GM23338 (cell line): Measurements from ENCODE around the gene GPR34. TPM values are rescaled to one million over a fixed set of nuclear protein-coding genes. Genes with fewer than 3 reads are reported as not detected.

Experiments
- ATAC-seq: fragments of 200-7000 bp; cut with Tn5 transposase; 3 replicates; pipeline ENCODE4 v1.9.1; 2020
- DNase-seq: peaks from one replicate; pipeline ENCODE4 v3.0.0-alpha.2; 2015; ENCODE audit warnings: low spot score
- H2AFZ ChIP-seq: fragments of 200-600 bp; sonication (generic); 2 replicates; pipeline ENCODE4 v1.8.0; 2016; ENCODE audit warnings: antibody characterized with exemption, mild to moderate bottlenecking, moderate library complexity
- H3F3A ChIP-seq: fragments of 200-600 bp; sonication (generic); replicated peaks from 2 replicates; pipeline ENCODE4 v1.8.0; 2017; ENCODE audit warnings: antibody characterized with exemption, mixed run types, low read depth
- H3K27ac ChIP-seq: fragments of 200-600 bp; sonication (generic); 2 replicates; pipeline ENCODE4 v1.6.1; 2016; ENCODE audit warnings: low read depth
- H3K27me3 ChIP-seq: fragments of 200-600 bp; sonication (generic); 2 replicates; pipeline ENCODE4 v1.8.0; 2016; ENCODE audit warnings: mild to moderate bottlenecking, mixed run types, moderate library complexity; ENCODE audit not compliant: insufficient read depth
- H3K36me3 ChIP-seq: fragments of 200-600 bp; sonication (generic); 2 replicates; pipeline ENCODE4 v1.8.0; 2016; ENCODE audit warnings: mild to moderate bottlenecking; ENCODE audit not compliant: insufficient read depth
- H3K4me1 ChIP-seq: fragments of 200-600 bp; sonication (generic); 2 replicates; pipeline ENCODE4 v1.8.0; 2016; ENCODE audit warnings: mild to moderate bottlenecking, moderate library complexity; ENCODE audit not compliant: insufficient read depth
- H3K4me2 ChIP-seq: fragments of 200-600 bp; sonication (generic); 2 replicates; pipeline ENCODE4 v1.7.1; 2017; ENCODE audit warnings: mixed run types
- H3K4me3 ChIP-seq: fragments of 200-600 bp; sonication (generic); 2 replicates; pipeline ENCODE4 v1.6.1; 2016; ENCODE audit warnings: mixed run types
- H3K79me2 ChIP-seq: fragments of 200-600 bp; sonication (generic); replicated peaks from 2 replicates; pipeline ENCODE4 v1.8.0; 2017; ENCODE audit warnings: mild to moderate bottlenecking; ENCODE audit not compliant: insufficient read depth
- H3K9me2 ChIP-seq: fragments of 200-600 bp; sonication (generic); 2 replicates; pipeline ENCODE4 v1.8.0; 2017; ENCODE audit not compliant: insufficient read depth
- H4K20me1 ChIP-seq: fragments of 200-600 bp; sonication (generic); replicated peaks from 2 replicates; pipeline ENCODE4 v1.8.0; 2017; ENCODE audit warnings: mild to moderate bottlenecking; ENCODE audit not compliant: insufficient read depth
- H3K27ac Mint-ChIP-seq: 2 replicates; pipeline ENCODE4 v1.8.0; 2020; ENCODE audit warnings: inconsistent platforms, mild to moderate bottlenecking, moderate library complexity, mixed read lengths
- H3K27me3 Mint-ChIP-seq: 3 replicates; pipeline ENCODE4 v1.8.0; 2022; ENCODE audit warnings: low read depth, mild to moderate bottlenecking, moderate library complexity, mixed read lengths, inconsistent platforms; ENCODE audit not compliant: insufficient read depth, poor library complexity
- H3K36me3 Mint-ChIP-seq: 3 replicates; pipeline ENCODE4 v1.8.0; 2021; ENCODE audit warnings: low read depth, mild to moderate bottlenecking, inconsistent platforms, moderate library complexity, mixed read lengths
- H3K4me1 Mint-ChIP-seq: 3 replicates; pipeline ENCODE4 v1.8.0; 2020; ENCODE audit warnings: mild to moderate bottlenecking, inconsistent platforms, mixed read lengths
- H3K4me3 Mint-ChIP-seq: 3 replicates; pipeline ENCODE4 v1.8.0; 2021; ENCODE audit warnings: moderate library complexity, mild to moderate bottlenecking, inconsistent platforms, mixed read lengths
- H3K9me3 Mint-ChIP-seq: 3 replicates; pipeline ENCODE4 v1.8.0; 2020; ENCODE audit warnings: moderate library complexity, mild to moderate bottlenecking, inconsistent platforms, mixed read lengths
- CTCF ChIP-seq, 2 experiments: fragments of 200-600 bp in 1 of 2; sonication (generic) in 1 of 2; conservative IDR thresholded peaks; 2 replicates each; pipeline versions ENCODE4 v1.5.1 to v1.6.1; 2016 to 2017; ENCODE audit warnings: antibody characterized with exemption in 2 of 2, low read depth in 2 of 2, mild to moderate bottlenecking in 2 of 2, moderate library complexity in 1 of 2
- ETS1 ChIP-seq: IDR thresholded peaks from 2 replicates; pipeline ENCODE4 v1.6.1; 2016; ENCODE audit warnings: antibody characterized with exemption
- JUNB ChIP-seq: IDR thresholded peaks from one replicate; pipeline ENCODE4 v1.6.1; 2016; ENCODE audit warnings: antibody characterized with exemption; ENCODE audit not compliant: unreplicated experiment
- NANOG ChIP-seq: IDR thresholded peaks from 2 replicates; pipeline ENCODE4 v1.6.1; 2016; ENCODE audit warnings: antibody characterized with exemption, borderline replicate concordance
- POLR2AphosphoS5 ChIP-seq: IDR thresholded peaks from 2 replicates; pipeline ENCODE4 v1.6.1; 2016; ENCODE audit warnings: antibody characterized with exemption, low read depth
- ZNF331 ChIP-seq: fragments of 250-450 bp; sonication (Bioruptor Pico); IDR thresholded peaks from 2 replicates; pipeline ENCODE4 v1.5.0; 2020; ENCODE audit warnings: low read depth, mild to moderate bottlenecking, moderate library complexity
- polyA plus RNA-seq: library from polyadenylated mRNA; unstranded; fragments of >200 nt; fragmentation: Nextera tagmentation; extraction: Ambion mirVana; gene quantifications from 2 replicates; pipeline ENCODE4 v1.2.1, GENCODE V29; 2016
- small RNA-seq: library from RNA; depleted of rRNA; stranded (forward); fragments of <200 nt; gene quantifications from one replicate; pipeline ENCODE3, GENCODE V24; 2014; ENCODE audit warnings: low replicate concordance
- total RNA-seq: library from RNA; depleted of rRNA; stranded (reverse); fragments of >200 nt; shearing (Covaris generic); gene quantifications from 2 replicates; pipeline ENCODE4 v1.2.3, GENCODE V29; 2014; rRNA removed

The GPR34 gene
- total and polyA plus RNA-seq, 2 experiments from 2014 or later, result 0.55 TPM; not detected in 1

GRCh38 chrX:41734530-41734929 is 45.8 kb downstream of the GPR34 start:
- 0 out of 2 replicates have a peak, but pooled peaks cover 3% of the 10 kb centered on the region for H3K4me1 ChIP-seq
- no peaks in the 10 kb centered on the region for H3K9me3 Mint-ChIP-seq
- peak; percentile 53 for ATAC-seq

GRCh38 chrX:41737065-41737464 is 48.3 kb downstream of the GPR34 start:
- Histone ChIP-seq H4K20me1 (no peaks in the 10 kb centered on the region), H3K27ac (no peak overlapping the region), H3K4me2 (no peak overlapping the region), H2AFZ (no peak overlapping the region), H3K27me3 (no peaks in the 10 kb centered on the region), H3K36me3 (no peaks in the 10 kb centered on the region), H3K79me2 (no peaks in the 10 kb centered on the region), H3K4me1 (peaks cover 10% of the 10 kb centered on the region; the same call in 1 of the 2 replicates), H3K9me2 (no peaks in the 10 kb centered on the region), H3F3A (no peaks in the 10 kb centered on the region), H3K4me3 (no peak overlapping the region)
- Mint-ChIP-seq H3K4me3 (no peak overlapping the region), H3K27me3 (peaks cover 4% of the 10 kb centered on the region), H3K36me3 (peaks cover 2% of the 10 kb centered on the region; the same call in 1 of the 3 replicates), H3K4me1 (peaks cover 30% of the 10 kb centered on the region), H3K27ac (no peak overlapping the region), H3K9me3 (no peaks in the 10 kb centered on the region)
- ATAC-seq (no peak), DNase-seq (no peak)
- TF ChIP-seq POLR2AphosphoS5, result no peak

More at GRCh38 chrX:41734530-41734929, 45.8 kb downstream of the GPR34 start:
- no peak overlapping the region for H3K4me3 ChIP-seq
- H3K27ac Mint-ChIP-seq, result no peak overlapping the region
- H3K4me3 Mint-ChIP-seq, result no peak overlapping the region
- H3K79me2 ChIP-seq, result no peaks in the 10 kb centered on the region
- H3K27me3 ChIP-seq, result no peaks in the 10 kb centered on the region
- H3K4me2 ChIP-seq, result no peak overlapping the region
- H4K20me1 ChIP-seq, result no peaks in the 10 kb centered on the region
- H3K27ac ChIP-seq, result no peak overlapping the region
- no peaks in the 10 kb centered on the region for H3K36me3 ChIP-seq
- H3K27me3 Mint-ChIP-seq, result peaks cover 4% of the 10 kb centered on the region
- no peak overlapping the region for H2AFZ ChIP-seq
- no peak for TF ChIP-seq ZNF331
- TF ChIP-seq CTCF (conservative IDR thresholded peaks at IDR 0.05; ENCODE audit: low read depth in 2 of 2), result peak; percentile 51 to 63
- no peaks in the 10 kb centered on the region for H3F3A ChIP-seq
- no peaks in the 10 kb centered on the region for H3K9me2 ChIP-seq
- DNase-seq, result peak; percentile 37
- H3K4me1 Mint-ChIP-seq, result peaks cover 17% of the 10 kb centered on the region
- H3K36me3 Mint-ChIP-seq, result peaks cover 2% of the 10 kb centered on the region; the same call in 1 of the 3 replicates

GRCh38 chrX:41739871-41740270 is 51.1 kb downstream of the GPR34 start:
- peak overlapping the region; percentile 50; the same call in 2 of the 3 replicates for H3K4me3 Mint-ChIP-seq
- peaks cover 4% of the 10 kb centered on the region for H3K27me3 Mint-ChIP-seq
- no peak overlapping the region for H3K27ac ChIP-seq
- peak overlapping the region; percentile 25; the same call in 1 of the 2 replicates for H3K4me2 ChIP-seq
- no peak overlapping the region for H3K4me3 ChIP-seq
- peaks cover 12% of the 10 kb centered on the region for H3K36me3 Mint-ChIP-seq
- no peaks in the 10 kb centered on the region for H3K9me2 ChIP-seq
- no peaks in the 10 kb centered on the region for H3K27me3 ChIP-seq
- ATAC-seq (peak; percentile 76), DNase-seq (peak; percentile 36)
- H3K79me2 ChIP-seq, result no peaks in the 10 kb centered on the region
- no peak overlapping the region for H2AFZ ChIP-seq
- peak overlapping the region; percentile 97 for H3K27ac Mint-ChIP-seq
- no peaks in the 10 kb centered on the region for H3K9me3 Mint-ChIP-seq
- H3F3A ChIP-seq, result no peaks in the 10 kb centered on the region
- no peaks in the 10 kb centered on the region for H4K20me1 ChIP-seq
- peaks cover 7% of the 10 kb centered on the region; the same call in 1 of the 2 replicates for H3K4me1 ChIP-seq
- TF ChIP-seq ETS1 (no peak), POLR2AphosphoS5 (no peak), NANOG (peak; percentile 53; the same call in 1 of the 2 replicates), JUNB (no peak)
- H3K36me3 ChIP-seq, result no peaks in the 10 kb centered on the region
- H3K4me1 Mint-ChIP-seq, result peaks cover 25% of the 10 kb centered on the region; the same call in 2 of the 3 replicates

Small RNA genes within 50 kb of the gene (small RNA-seq; reads per million reads assigned to genes)
- not detected for gene RN7SL144P

Other genes starting within 250 kb of the GPR34 start
- 0.21 TPM in 1 of 2 replicates, not detected in the other for gene NYX, start 241.6 kb upstream of the GPR34 start, total RNA-seq
- 0.34 TPM in 1 of 2 replicates, not detected in the other for gene NYX, start 241.6 kb upstream of the GPR34 start, polyA plus RNA-seq
- gene GPR82, start 35.2 kb downstream of the GPR34 start, total RNA-seq, result not detected in 2 replicates
- 0.32 and 0.35 TPM in 2 replicates for gene GPR82, start 35.2 kb downstream of the GPR34 start, polyA plus RNA-seq
- 44.1 and 44.4 TPM in 2 replicates for gene CASK, start 234.6 kb downstream of the GPR34 start, total RNA-seq
- gene CASK, start 234.6 kb downstream of the GPR34 start, polyA plus RNA-seq, result 14.2 and 15.3 TPM in 2 replicates